ENCODE results near the gene DNAJC6.

The DNAJC6 gene

DNA sequence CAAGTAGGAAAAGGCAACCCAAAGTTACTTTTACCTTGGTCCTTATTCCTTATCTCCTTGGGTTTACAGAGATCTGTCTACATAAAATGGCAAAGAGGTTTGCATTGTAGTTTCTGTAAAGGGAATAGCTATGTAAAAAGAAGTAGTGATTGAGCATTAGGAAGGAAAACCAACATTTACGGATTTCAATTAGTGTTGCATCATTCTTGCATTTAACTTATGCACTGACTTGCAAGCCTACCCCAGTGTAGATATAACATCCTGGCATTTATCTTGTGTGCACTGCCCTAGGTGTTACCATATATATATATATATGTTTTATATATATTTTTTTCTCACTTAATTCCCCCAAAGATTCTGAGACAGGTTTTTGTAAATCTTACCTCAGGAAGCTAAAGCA, 107.4 kb downstream of the DNAJC6 start:
- no peak overlapping the region for H3K27ac ChIP-seq
- TF ChIP-seq, protein P1, sequence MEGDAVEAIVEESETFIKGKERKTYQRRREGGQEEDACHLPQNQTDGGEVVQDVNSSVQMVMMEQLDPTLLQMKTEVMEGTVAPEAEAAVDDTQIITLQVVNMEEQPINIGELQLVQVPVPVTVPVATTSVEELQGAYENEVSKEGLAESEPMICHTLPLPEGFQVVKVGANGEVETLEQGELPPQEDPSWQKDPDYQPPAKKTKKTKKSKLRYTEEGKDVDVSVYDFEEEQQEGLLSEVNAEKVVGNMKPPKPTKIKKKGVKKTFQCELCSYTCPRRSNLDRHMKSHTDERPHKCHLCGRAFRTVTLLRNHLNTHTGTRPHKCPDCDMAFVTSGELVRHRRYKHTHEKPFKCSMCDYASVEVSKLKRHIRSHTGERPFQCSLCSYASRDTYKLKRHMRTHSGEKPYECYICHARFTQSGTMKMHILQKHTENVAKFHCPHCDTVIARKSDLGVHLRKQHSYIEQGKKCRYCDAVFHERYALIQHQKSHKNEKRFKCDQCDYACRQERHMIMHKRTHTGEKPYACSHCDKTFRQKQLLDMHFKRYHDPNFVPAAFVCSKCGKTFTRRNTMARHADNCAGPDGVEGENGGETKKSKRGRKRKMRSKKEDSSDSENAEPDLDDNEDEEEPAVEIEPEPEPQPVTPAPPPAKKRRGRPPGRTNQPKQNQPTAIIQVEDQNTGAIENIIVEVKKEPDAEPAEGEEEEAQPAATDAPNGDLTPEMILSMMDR (conservative IDR thresholded peaks at IDR 0.05), result no peak
- no peak for TF ChIP-seq ZFX (IDR thresholded peaks at IDR 0.05)

DNA sequence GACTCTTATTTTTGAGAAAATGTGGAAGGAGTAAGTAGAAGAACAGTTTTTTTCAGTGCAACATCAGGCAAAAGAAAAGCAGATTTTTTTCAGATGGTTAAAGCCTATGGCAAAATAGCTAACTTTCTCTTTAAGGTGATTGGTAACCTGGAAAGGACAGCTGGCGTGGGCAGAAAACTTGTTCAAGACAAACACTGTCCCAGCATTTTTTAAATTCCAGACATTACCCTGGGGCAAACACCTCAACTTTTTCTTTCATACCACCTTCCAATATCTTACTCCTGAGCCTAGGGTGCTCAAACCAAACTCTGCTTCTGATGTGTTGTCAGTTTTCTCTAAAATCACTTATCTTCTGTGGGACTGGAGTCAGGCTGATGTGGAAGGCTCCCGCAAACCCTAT, 108.4 kb downstream of the DNAJC6 start:
- TF ChIP-seq, protein P1 (conservative IDR thresholded peaks at IDR 0.05), result no peak
- TF ChIP-seq ZFX (IDR thresholded peaks at IDR 0.05), result no peak
- no peak overlapping the region for H3K27ac ChIP-seq

DNA sequence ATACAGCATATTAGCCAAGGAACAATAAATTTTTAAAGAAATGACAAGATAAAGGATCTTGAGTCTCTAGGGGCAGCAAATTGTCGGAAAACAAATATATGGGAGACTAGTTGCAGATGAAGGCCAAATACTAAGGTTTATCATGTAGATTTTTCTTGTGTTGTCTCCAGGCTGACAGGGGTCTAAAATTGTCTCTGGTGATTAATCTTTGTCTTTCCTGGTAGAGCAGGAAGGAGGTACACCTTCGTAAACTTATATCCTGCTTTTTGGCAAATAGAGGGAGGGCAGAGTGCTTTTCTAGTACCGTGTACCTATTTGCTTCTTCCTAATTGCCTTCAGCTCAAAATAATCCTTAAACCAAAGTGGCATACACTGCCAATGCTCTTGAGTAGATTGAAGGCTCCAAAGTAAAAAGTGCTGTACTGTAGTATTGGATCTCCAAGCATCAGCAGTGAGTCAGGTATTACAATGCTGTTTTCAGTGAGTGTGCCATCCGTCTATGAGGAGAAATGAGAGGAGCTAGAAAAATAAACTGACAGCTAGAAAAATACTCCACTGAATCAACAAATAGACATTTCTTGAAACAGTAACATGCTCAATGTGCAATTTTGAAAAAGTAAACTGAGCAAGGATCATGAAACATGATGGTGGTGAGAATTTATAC, 109.3 kb downstream of the DNAJC6 start:
- no peak overlapping the region for H3K27ac ChIP-seq
- TF ChIP-seq, protein P1 (conservative IDR thresholded peaks at IDR 0.05), result no peak
- no peak for TF ChIP-seq ZFX (IDR thresholded peaks at IDR 0.05)

DNA sequence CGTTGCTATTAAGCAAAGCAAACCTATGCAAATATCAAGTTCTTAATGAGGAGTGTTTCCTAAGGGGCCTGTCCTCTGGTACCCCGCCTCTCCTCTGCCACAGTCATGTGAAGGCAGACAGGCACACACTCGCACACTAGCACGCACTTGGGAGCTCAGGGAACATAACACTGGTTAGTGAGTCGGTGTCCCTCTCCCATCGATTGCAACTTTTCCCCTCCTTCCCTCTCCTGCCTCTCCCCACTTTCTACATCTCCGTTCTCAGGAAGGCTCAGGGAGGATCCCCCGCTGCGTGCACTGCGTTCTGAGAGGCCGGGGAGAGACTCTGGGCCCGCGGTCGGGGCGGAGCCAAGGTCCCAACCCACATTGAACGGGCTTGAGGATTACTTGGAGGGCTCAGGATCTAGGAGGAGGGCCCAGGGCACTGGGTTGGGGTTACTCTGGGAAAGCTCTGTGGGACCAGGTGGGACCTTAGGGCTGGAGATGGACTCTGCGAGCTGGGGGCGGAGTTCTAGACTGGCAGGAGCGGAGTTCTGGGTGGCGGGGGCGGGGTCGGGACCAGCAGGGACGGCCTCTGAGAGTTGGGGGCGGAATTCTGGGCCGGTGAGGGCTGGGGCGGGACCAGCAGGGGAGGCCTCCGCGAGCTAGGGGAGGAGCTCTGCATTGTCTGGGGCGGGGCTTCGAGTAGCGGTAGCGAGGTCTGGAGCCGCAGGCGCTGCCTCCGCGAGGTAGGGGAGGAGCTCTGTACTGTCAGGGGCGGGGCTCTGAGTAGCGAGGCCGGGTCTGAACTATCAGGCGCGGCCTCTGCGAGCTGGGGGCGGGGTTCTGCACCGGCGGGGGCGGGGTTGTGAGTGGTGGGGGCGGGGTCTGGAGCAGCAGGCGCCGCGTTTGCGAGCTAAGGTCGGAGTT, 110.6 kb downstream of the DNAJC6 start:
- TF ChIP-seq, protein P1 (conservative IDR thresholded peaks at IDR 0.05), result no peak
- no peak for TF ChIP-seq ZFX (IDR thresholded peaks at IDR 0.05)
- H3K27ac ChIP-seq, result peak overlapping the region; percentile 97

DNA sequence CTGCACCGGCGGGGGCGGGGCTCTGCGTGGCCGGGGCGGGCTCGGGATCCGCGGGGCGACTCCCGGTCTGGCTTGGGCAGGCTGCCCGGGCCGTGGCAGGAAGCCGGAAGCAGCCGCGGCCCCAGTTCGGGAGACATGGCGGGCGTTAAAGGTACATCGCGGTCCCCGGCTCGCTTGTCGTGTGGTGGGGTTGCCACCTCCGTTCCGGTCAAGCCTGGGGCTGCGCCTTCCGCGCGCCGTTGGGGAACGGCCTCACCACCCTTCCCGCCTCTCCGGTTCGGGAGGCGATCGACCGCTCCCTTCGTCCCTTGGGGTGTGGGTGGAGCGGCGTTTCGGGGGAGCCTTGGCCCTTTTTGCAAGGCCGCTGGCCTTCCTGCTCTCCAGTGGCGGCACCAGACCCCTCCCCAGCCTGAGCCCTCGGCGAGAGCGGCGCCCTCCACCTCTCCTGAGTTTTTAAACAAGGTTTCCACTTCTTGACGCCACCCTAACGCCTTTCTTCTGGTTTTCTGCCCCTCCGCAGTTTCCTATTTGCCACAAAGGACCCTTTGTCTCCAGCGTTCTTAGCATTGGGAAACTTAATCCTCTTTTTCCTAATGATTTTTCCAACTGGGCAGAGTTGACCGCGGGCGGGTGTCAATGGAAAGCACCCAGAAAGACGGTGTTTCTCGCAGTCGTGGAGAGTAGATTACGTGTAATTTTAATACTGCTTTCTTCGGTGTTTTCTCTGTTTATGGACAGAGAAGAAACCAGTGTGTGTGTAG, 111.4 kb downstream of the DNAJC6 start, which contains the start of the genes LEPR and LEPROT:
LEPR (plus strand) TSS at position 79 of the 761 bp plus-strand sequence. CDS start 144,898 bp downstream, outside the sequence.
LEPROT (plus strand) TSS at position 79 of the 761 bp plus-strand sequence; CDS start at position 136, 57 bp downstream.
- peak; percentile 70 for TF ChIP-seq ZFX (IDR thresholded peaks at IDR 0.05)
- TF ChIP-seq, protein P1 (conservative IDR thresholded peaks at IDR 0.05), result no peak
- peak within 1 kb of the TSS; percentile 97 for H3K27ac ChIP-seq

DNA sequence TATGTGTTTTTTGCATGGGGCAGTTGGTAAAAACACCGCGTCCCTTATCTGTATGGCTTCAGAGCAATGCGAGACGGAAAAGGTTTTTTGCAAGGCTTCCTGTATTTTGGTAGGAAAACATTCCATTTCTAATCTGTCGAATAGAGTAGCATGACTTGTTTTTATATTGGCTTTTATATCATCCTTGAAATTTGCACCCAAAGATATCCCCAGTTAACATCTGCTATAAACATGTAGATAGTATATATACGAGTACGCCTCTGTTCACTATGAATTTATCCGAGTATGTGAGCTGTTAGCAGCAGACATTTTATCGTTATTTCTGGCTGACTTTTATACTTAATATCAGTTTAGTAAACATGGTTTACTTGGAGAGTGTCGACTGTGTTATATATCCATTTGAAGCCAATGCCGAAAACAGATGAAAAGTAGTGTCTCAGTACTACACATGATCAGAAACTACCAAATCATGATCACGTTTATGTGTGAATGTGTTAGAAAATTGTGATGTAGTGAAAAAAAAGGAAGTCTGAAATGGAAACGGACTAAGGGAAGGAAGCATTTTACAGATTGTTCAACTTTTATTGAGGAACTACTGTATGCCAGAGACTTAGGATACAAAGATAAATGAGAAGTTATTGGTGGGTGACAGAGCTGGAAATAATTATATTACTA, 112.1 kb downstream of the DNAJC6 start:
- peak overlapping the region; percentile 97 for H3K27ac ChIP-seq
- TF ChIP-seq, protein P1 (conservative IDR thresholded peaks at IDR 0.05), result no peak
- no peak for TF ChIP-seq ZFX (IDR thresholded peaks at IDR 0.05)
